ENCODE measurements around the gene MOCS1. TPM values are rescaled to one million over a fixed set of nuclear protein-coding genes. Genes with fewer than 3 reads are reported as not detected.

MOCS1 gene
- total and polyA plus RNA-seq, 2 donors (not counting 1 experiment from before 2014, with no cell fraction given) = 11.6 to 21.8 TPM

- H3K27me3 ChIP-seq (ENCODE audit: control insufficient read depth, insufficient read depth, low read length) = no peaks in the 10 kb centered on the region
- TF ChIP-seq CTCF (conservative IDR thresholded peaks at IDR 0.05 in 1 of 2, IDR thresholded peaks at IDR 0.05 in 1 of 2; ENCODE audit: low read depth in 1 of 2, low read length in 2 of 2) = no peak
- no peak for TF ChIP-seq EZH2 (IDR thresholded peaks at IDR 0.05; ENCODE audit: low read length, missing control alignments)
- peaks cover 4% of the 10 kb centered on the region for H3K36me3 ChIP-seq (ENCODE audit: control insufficient read depth, insufficient read depth, low read length)
- H3K79me2 ChIP-seq (ENCODE audit: control insufficient read depth, insufficient read depth, low read length) = no peaks in the 10 kb centered on the region
- no peak overlapping the region for H2AFZ ChIP-seq (ENCODE audit: low read length)
- H3K27ac ChIP-seq (ENCODE audit: insufficient read depth, low read length) = no peak overlapping the region
- no peaks in the 10 kb centered on the region for H4K20me1 ChIP-seq (ENCODE audit: control insufficient read depth, extremely low read depth, insufficient read depth, low read length)
- H3K4me2 ChIP-seq (ENCODE audit: extremely low read depth, insufficient read depth, low read length) = no peak overlapping the region
- no peaks in the 10 kb centered on the region for H3K9me3 ChIP-seq (ENCODE audit: control insufficient read depth, insufficient read depth, low read depth, low read length)
- H3K4me1 ChIP-seq (ENCODE audit: control insufficient read depth, extremely low read depth, insufficient read depth, low read length) = no peaks in the 10 kb centered on the region
- DNase-seq (ENCODE audit: low read depth in 2 of 2) = no peak
- H3K4me3 ChIP-seq (replicated peaks in 1 of 4; ENCODE audit: control extremely low read depth in 1 of 4, insufficient read depth in 1 of 4, low read depth in 3 of 4, low read length in 4 of 4) = no peak overlapping the region
- no peak overlapping the region for H3K9ac ChIP-seq (ENCODE audit: insufficient read depth, low read length)
Observed at GRCh38 chr6:39913391-39913916, 20.8 kb downstream of the MOCS1 start.

- Histone ChIP-seq H3K9me3 (ENCODE audit: control insufficient read depth, insufficient read depth, low read depth, low read length) (no peaks in the 10 kb centered on the region), H3K4me3 (replicated peaks in 1 of 4; ENCODE audit: control extremely low read depth in 1 of 4, insufficient read depth in 1 of 4, low read depth in 3 of 4, low read length in 4 of 4) (no peak overlapping the region), H3K27me3 (ENCODE audit: control insufficient read depth, insufficient read depth, low read length) (no peaks in the 10 kb centered on the region), H3K36me3 (ENCODE audit: control insufficient read depth, insufficient read depth, low read length) (peaks cover 4% of the 10 kb centered on the region), H4K20me1 (ENCODE audit: control insufficient read depth, extremely low read depth, insufficient read depth, low read length) (no peaks in the 10 kb centered on the region), H3K9ac (ENCODE audit: insufficient read depth, low read length) (no peak overlapping the region), H2AFZ (ENCODE audit: low read length) (no peak overlapping the region), H3K27ac (ENCODE audit: insufficient read depth, low read length) (no peak overlapping the region), H3K4me1 (ENCODE audit: control insufficient read depth, extremely low read depth, insufficient read depth, low read length) (no peaks in the 10 kb centered on the region), H3K4me2 (ENCODE audit: extremely low read depth, insufficient read depth, low read length) (no peak overlapping the region), H3K79me2 (ENCODE audit: control insufficient read depth, insufficient read depth, low read length) (no peaks in the 10 kb centered on the region)
- TF ChIP-seq EZH2 (IDR thresholded peaks at IDR 0.05; ENCODE audit: low read length, missing control alignments) (no peak), CTCF (conservative IDR thresholded peaks at IDR 0.05 in 1 of 2, IDR thresholded peaks at IDR 0.05 in 1 of 2; ENCODE audit: low read depth in 1 of 2, low read length in 2 of 2) (no peak)
- no peak for DNase-seq (ENCODE audit: low read depth in 2 of 2)
Observed at GRCh38 chr6:39912446-39912845, 21.8 kb downstream of the MOCS1 start.

- no peak for DNase-seq (ENCODE audit: low read depth in 2 of 2)
- Histone ChIP-seq H3K27ac (ENCODE audit: insufficient read depth, low read length) (no peak overlapping the region), H3K9ac (ENCODE audit: insufficient read depth, low read length) (no peak overlapping the region), H3K79me2 (ENCODE audit: control insufficient read depth, insufficient read depth, low read length) (no peaks in the 10 kb centered on the region), H4K20me1 (ENCODE audit: control insufficient read depth, extremely low read depth, insufficient read depth, low read length) (no peaks in the 10 kb centered on the region), H3K4me3 (replicated peaks in 1 of 4; ENCODE audit: control extremely low read depth in 1 of 4, insufficient read depth in 1 of 4, low read depth in 3 of 4, low read length in 4 of 4) (no peak overlapping the region), H3K27me3 (ENCODE audit: control insufficient read depth, insufficient read depth, low read length) (no peaks in the 10 kb centered on the region), H2AFZ (ENCODE audit: low read length) (no peak overlapping the region), H3K36me3 (ENCODE audit: control insufficient read depth, insufficient read depth, low read length) (peaks cover 4% of the 10 kb centered on the region), H3K9me3 (ENCODE audit: control insufficient read depth, insufficient read depth, low read depth, low read length) (no peaks in the 10 kb centered on the region), H3K4me1 (ENCODE audit: control insufficient read depth, extremely low read depth, insufficient read depth, low read length) (no peaks in the 10 kb centered on the region), H3K4me2 (ENCODE audit: extremely low read depth, insufficient read depth, low read length) (no peak overlapping the region)
- TF ChIP-seq EZH2 (IDR thresholded peaks at IDR 0.05; ENCODE audit: low read length, missing control alignments) (no peak), CTCF (conservative IDR thresholded peaks at IDR 0.05 in 1 of 2, IDR thresholded peaks at IDR 0.05 in 1 of 2; ENCODE audit: low read depth in 1 of 2, low read length in 2 of 2) (no peak)
Observed at GRCh38 chr6:39911513-39912125, 22.6 kb downstream of the MOCS1 start.
